Endothelial cell of umbilical vein (primary cell): ENCODE results near the gene ACTR3.

ENCODE experiments used
- POLR2A ChIP-seq: IDR thresholded peaks from 2 replicates; pipeline ENCODE4 v1.6.1; 2012; ENCODE audit warnings: low read depth, mild to moderate bottlenecking, control low read depth, low read length
- POLR2AphosphoS5 ChIP-seq: IDR thresholded peaks from 2 replicates; pipeline ENCODE4 v1.6.1; 2012; ENCODE audit warnings: low read depth, mild to moderate bottlenecking, control low read depth, low read length, moderate library complexity; ENCODE audit not compliant: insufficient read depth

DNA sequence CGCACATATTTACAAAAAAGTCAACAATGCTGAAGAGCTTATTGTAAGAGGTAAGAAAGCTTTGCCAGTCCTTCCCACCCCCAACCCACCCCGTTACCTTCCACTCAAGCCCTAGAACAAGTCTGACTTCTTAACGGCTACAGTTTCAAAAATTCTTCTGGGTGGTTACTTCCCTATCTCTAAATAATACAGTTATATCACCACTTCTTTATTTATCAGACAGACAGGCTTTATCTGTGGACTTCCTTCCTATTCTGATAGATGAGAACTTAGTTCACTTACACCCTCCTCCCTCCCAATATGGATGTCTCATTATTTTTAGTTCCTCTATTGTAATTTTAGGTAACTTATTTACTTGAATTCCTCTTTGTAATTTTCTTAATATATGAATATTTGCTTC lies 26.7 kb upstream of the ACTR3 start:
- TF ChIP-seq POLR2A (no peak), POLR2AphosphoS5 (no peak)
